Testis (tissue), 3 donors: ENCODE measurements around the gene KLHL25. TPM values are rescaled to one million over a fixed set of nuclear protein-coding genes. Genes with fewer than 3 reads are reported as not detected.

Source experiments
- DNase-seq: peaks from one replicate; pipeline ENCODE4 v3.0.0-alpha.2; 2019
- H3K27ac ChIP-seq, 2 donors: fragments of 200-600 bp; sonication (generic); one replicate each; pipeline ENCODE4 v1.5.1; 2019
- H3K27me3 ChIP-seq: fragments of 200-600 bp; sonication (generic); one replicate; pipeline ENCODE4 v1.5.1; 2019
- H3K36me3 ChIP-seq: fragments of 200-600 bp; sonication (generic); one replicate; pipeline ENCODE4 v1.5.1; 2017; ENCODE audit warnings: low read depth; ENCODE audit errors: missing control alignments
- H3K4me1 ChIP-seq: fragments of 200-600 bp; sonication (generic); one replicate; pipeline ENCODE4 v1.5.1; 2019
- H3K4me3 ChIP-seq, 2 donors: fragments of 200-600 bp; sonication (generic); one replicate each; pipeline ENCODE4 v1.5.1; 2017 to 2019
- H3K9me3 ChIP-seq: fragments of 200-600 bp; sonication (generic); one replicate; pipeline ENCODE4 v1.5.1; 2017
- POLR2A ChIP-seq: fragments of 450-650 bp; IDR thresholded peaks from one replicate; pipeline ENCODE4 v1.6.1; 2017; ENCODE audit warnings: antibody characterized with exemption, mild to moderate bottlenecking, moderate library complexity
- whole genome bisulfite sequencing, 2 donors: methylation state at CpG; one replicate each; pipeline ENCODE4 v1.1.5; 2018; 5-methylcytosine and 5-hydroxymethylcytosine counted together
- intact Hi-C: fragments of 100-400 bp; cut with DNase I; formaldehyde crosslinking; loops from one replicate; pipeline ENCODE4 v1.15.1; 2023; ENCODE audit warnings: low total_unique reads
- polyA plus RNA-seq: library from polyadenylated mRNA; stranded (reverse); fragments of 350-450 nt; fragmentation: Illumina TruSeq; extraction: RNeasy Lipid Tissue Mini Kit (QIAGEN cat#74804); gene quantifications from one replicate; pipeline ENCODE4 v1.2.3, GENCODE V29; 2014; ENCODE audit warnings: low read depth, low replicate concordance; ENCODE audit not compliant: insufficient read depth
- total RNA-seq, 2 donors: library from RNA; depleted of rRNA; stranded (reverse); fragments of >200 nt; gene quantifications; one replicate each; pipeline ENCODE4 v1.2.3, GENCODE V29; 2016
- TF ChIP-seq, protein P1 (sequence below), 3 experiments: fragments of 450-650 bp in 2 of 3; fragments of 200-600 bp in 1 of 3; sonication (generic) in 1 of 3; IDR thresholded peaks; one replicate each; pipeline ENCODE4 v1.5.1; 2016 to 2019; ENCODE audit warnings: antibody characterized with exemption in 3 of 3, mild to moderate bottlenecking in 2 of 3, moderate library complexity in 1 of 3

KLHL25 gene
- total and polyA plus RNA-seq, 3 donors from 2014 or later = 19.6 to 50.1 (median 42.6) TPM

DNA sequence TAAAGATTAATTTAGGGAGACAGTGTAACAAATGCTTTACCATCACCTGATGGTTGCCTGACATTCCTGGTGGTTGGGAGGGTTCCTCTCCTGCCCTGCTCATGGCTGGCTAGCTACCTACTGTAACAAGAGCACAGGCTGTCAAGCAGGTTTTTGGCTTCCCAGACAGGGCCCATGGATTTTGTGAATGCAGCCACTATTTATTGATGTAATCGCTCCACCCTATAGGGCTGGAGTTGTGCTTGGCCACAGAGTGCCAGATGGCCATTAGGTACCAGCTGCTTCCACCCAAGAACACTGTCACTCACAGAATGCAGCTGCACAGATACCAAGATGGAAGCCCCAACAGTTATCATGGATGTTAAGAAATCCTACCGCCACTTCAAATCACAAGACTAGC is 31.0 kb upstream of the KLHL25 start:
- intact Hi-C loops = no loop called here
- no peak for DNase-seq
- H3K9me3 ChIP-seq = no peaks in the 10 kb centered on the region

GRCh38 chr15:85825118-85825517 is 30.4 kb upstream of the KLHL25 start:
- no peak for DNase-seq
- Histone ChIP-seq H3K9me3 (no peaks in the 10 kb centered on the region), H3K27ac (no peak overlapping the region), H3K27me3 (no peaks in the 10 kb centered on the region), H3K36me3 (no peaks in the 10 kb centered on the region), H3K4me3 (no peak overlapping the region), H3K4me1 (no peaks in the 10 kb centered on the region)
- WGBS, 2 donors = 74 to 87% methylated on average over 4 of the region's 4 CpGs
- intact Hi-C loops = no loop called here
- no peak for TF ChIP-seq POLR2A
- TF ChIP-seq, protein P1, sequence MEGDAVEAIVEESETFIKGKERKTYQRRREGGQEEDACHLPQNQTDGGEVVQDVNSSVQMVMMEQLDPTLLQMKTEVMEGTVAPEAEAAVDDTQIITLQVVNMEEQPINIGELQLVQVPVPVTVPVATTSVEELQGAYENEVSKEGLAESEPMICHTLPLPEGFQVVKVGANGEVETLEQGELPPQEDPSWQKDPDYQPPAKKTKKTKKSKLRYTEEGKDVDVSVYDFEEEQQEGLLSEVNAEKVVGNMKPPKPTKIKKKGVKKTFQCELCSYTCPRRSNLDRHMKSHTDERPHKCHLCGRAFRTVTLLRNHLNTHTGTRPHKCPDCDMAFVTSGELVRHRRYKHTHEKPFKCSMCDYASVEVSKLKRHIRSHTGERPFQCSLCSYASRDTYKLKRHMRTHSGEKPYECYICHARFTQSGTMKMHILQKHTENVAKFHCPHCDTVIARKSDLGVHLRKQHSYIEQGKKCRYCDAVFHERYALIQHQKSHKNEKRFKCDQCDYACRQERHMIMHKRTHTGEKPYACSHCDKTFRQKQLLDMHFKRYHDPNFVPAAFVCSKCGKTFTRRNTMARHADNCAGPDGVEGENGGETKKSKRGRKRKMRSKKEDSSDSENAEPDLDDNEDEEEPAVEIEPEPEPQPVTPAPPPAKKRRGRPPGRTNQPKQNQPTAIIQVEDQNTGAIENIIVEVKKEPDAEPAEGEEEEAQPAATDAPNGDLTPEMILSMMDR (IDR thresholded peaks at IDR 0.05) = no peak

More for the DNA sequence above, 31.0 kb upstream of the KLHL25 start:
- Histone ChIP-seq H3K27me3 (no peaks in the 10 kb centered on the region), H3K27ac (no peak overlapping the region), H3K4me1 (no peaks in the 10 kb centered on the region), H3K36me3 (no peaks in the 10 kb centered on the region), H3K4me3 (no peak overlapping the region)
- no peak for TF ChIP-seq POLR2A
- TF ChIP-seq, protein P1 (IDR thresholded peaks at IDR 0.05) = no peak
- 55 to 94% methylated on average over 2 of the region's 2 CpGs for WGBS, 2 donors

- H3K4me1 ChIP-seq = no peaks in the 10 kb centered on the region
- intact Hi-C loops = no loop called here
- no peak for DNase-seq
- H3K36me3 ChIP-seq = no peaks in the 10 kb centered on the region
- no peak overlapping the region for H3K27ac ChIP-seq
- H3K9me3 ChIP-seq = no peaks in the 10 kb centered on the region
- H3K27me3 ChIP-seq = no peaks in the 10 kb centered on the region
- TF ChIP-seq POLR2A = no peak
- TF ChIP-seq, protein P1 (IDR thresholded peaks at IDR 0.05) = no peak
- no peak overlapping the region for H3K4me3 ChIP-seq
- 81 to 82% methylated on average over 6 of the region's 6 CpGs for WGBS, 2 donors
Measured at GRCh38 chr15:85821545-85821944, 26.8 kb upstream of the KLHL25 start.

DNA sequence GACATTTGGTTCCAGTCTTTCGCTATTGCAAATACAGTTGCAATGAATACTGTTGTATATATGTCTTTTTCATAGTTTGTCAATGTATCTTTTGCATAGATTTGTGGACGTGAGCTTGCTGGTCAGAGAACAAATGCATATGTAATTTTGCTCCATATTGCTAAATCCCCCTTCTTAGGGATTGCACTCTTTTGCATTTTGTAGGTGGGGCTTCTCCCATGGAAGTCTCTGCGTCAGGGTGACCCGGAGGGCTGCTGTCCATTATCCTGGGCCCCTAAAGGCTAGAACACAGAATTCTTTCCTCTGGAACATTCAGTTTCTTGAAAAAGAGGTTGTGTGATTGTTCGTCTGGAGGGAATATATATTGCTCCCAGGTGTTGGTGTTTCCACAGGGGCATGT is 25.2 kb upstream of the KLHL25 start:
- H3K4me3 ChIP-seq = no peak overlapping the region
- intact Hi-C loops = no loop called here
- 68 to 70% methylated on average over 5 of the region's 5 CpGs for WGBS, 2 donors
- no peak for TF ChIP-seq POLR2A
- TF ChIP-seq, protein P1 (IDR thresholded peaks at IDR 0.05) = no peak
- H3K9me3 ChIP-seq = no peaks in the 10 kb centered on the region
- no peaks in the 10 kb centered on the region for H3K36me3 ChIP-seq
- H3K27ac ChIP-seq = no peak overlapping the region
- H3K4me1 ChIP-seq = no peaks in the 10 kb centered on the region
- no peak for DNase-seq
- H3K27me3 ChIP-seq = no peaks in the 10 kb centered on the region

- Histone ChIP-seq H3K27ac (no peak overlapping the region), H3K9me3 (no peaks in the 10 kb centered on the region), H3K4me3 (no peak overlapping the region), H3K27me3 (no peaks in the 10 kb centered on the region), H3K4me1 (no peaks in the 10 kb centered on the region), H3K36me3 (no peaks in the 10 kb centered on the region)
- TF ChIP-seq, protein P1 (IDR thresholded peaks at IDR 0.05) = no peak
- no peak for TF ChIP-seq POLR2A
- DNase-seq = no peak
- intact Hi-C loops = no loop called here
Measured at GRCh38 chr15:85813234-85813633, 18.5 kb upstream of the KLHL25 start.
